ENCODE results near the gene EXOC3. TPM values are rescaled to one million over a fixed set of nuclear protein-coding genes. Genes with fewer than 3 reads are reported as not detected.
"Not testable (repeated sequence)": the region's sequence is repeated elsewhere in the genome, so short reads cannot be mapped to it uniquely, and the experiment has no call there.

The EXOC3 gene
- total RNA-seq, 1 donor from 2014 or later = 67.3 TPM

DNA sequence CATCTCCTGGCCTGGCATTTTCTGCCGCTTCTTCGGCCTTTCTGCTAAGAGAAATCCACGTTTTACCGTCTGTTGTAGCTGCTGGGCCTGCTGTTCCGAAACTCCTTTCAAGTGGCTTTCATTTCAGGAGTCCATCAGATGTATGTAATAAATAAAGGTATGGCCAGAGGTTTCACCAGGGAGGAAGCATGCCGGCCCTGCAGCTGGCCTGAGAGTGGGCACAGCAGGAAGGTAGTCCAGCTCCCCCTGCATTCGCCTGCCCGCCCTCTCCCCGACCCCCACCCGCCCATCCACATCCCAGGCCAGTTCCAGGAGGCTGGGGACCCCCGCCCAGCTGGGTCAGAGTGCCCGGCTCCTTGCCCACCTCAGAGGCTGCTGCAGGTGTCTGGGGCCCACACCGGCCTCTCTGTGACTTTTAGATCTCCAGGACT, 46.4 kb upstream of the EXOC3 start:
- TF ChIP-seq, protein P1, sequence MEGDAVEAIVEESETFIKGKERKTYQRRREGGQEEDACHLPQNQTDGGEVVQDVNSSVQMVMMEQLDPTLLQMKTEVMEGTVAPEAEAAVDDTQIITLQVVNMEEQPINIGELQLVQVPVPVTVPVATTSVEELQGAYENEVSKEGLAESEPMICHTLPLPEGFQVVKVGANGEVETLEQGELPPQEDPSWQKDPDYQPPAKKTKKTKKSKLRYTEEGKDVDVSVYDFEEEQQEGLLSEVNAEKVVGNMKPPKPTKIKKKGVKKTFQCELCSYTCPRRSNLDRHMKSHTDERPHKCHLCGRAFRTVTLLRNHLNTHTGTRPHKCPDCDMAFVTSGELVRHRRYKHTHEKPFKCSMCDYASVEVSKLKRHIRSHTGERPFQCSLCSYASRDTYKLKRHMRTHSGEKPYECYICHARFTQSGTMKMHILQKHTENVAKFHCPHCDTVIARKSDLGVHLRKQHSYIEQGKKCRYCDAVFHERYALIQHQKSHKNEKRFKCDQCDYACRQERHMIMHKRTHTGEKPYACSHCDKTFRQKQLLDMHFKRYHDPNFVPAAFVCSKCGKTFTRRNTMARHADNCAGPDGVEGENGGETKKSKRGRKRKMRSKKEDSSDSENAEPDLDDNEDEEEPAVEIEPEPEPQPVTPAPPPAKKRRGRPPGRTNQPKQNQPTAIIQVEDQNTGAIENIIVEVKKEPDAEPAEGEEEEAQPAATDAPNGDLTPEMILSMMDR (IDR thresholded peaks at IDR 0.05; ENCODE audit: unreplicated experiment) = no peak
- Mint-ChIP-seq H3K27ac (no peak overlapping the region), H3K4me1 (ENCODE audit: low read depth) (no peaks in the 10 kb centered on the region), H3K4me3 (ENCODE audit: low read depth) (no peak overlapping the region), H3K9me3 (ENCODE audit: low read depth) (no peaks in the 10 kb centered on the region), H3K36me3 (ENCODE audit: insufficient read depth) (no peaks in the 10 kb centered on the region), H3K27me3 (peaks cover 16% of the 10 kb centered on the region)
- DNase-seq (ENCODE audit: low spot score, unreplicated experiment) = no peak

DNA sequence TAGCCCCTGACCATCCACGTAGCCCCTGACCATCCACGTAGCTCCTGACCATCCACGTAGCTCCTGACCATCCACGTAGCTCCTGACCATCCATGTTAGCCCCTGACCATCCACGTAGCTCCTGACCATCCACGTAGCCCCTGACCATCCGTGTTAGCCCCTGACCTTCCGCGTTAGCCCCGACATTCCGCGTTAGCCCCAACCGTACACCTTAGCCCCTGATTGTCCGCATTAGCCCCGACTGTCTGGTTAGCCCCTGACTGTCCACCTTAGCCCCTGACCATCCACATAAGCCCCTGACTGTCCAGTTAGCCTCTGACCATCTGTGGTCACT, 44.9 kb upstream of the EXOC3 start:
- H3K4me1 Mint-ChIP-seq (ENCODE audit: low read depth); H3K4me3 Mint-ChIP-seq (ENCODE audit: low read depth); H3K27ac Mint-ChIP-seq; H3K36me3 Mint-ChIP-seq (ENCODE audit: insufficient read depth); DNase-seq (ENCODE audit: low spot score, unreplicated experiment); H3K9me3 Mint-ChIP-seq (ENCODE audit: low read depth): not testable (repeated sequence)
- peaks cover 27% of the 10 kb centered on the region for H3K27me3 Mint-ChIP-seq

DNA sequence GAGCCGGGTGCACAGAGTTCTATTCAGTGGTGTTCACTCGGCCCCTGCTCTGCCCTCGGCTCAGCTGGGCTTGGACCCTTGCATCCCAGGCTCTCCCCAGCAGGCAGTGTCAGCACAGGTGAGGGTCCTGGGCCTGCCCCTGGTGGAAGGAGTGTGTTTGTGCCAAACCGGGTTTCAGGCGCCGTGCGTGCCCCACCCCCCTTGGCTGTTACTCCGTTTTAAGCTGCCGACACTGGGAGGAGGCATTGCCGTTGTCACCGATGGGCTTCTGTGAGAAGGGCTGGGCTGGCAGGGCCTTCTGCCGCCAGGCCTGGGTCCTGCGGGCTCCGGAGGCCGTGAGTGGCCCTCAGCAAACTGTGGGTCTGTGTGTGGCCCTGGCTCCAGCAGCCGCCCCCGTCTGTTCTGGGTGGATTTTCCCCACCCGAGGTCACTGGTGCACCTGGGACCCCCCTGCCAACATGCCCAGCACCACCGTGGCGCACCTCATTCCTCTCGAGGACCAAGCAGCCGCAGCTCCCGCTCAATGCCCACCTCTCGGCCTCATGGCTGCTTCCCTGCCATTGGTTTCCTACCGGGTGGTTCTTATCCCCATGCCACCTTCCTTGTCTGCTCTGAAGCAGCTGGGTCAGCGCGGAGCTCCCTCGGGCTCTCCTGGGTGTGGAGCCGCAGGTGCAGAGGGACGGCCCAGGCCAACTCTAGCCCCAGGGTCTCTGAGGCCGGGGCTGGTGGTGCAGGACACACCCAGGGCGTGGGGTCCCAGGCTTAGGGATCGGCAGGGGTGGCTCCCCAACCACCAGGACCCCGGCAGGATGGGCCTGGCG, 44.3 kb upstream of the EXOC3 start:
- H3K36me3 Mint-ChIP-seq (ENCODE audit: insufficient read depth) = no peaks in the 10 kb centered on the region
- H3K4me3 Mint-ChIP-seq (ENCODE audit: low read depth) = no peak overlapping the region
- no peaks in the 10 kb centered on the region for H3K9me3 Mint-ChIP-seq (ENCODE audit: low read depth)
- H3K27ac Mint-ChIP-seq = no peak overlapping the region
- peaks cover 25% of the 10 kb centered on the region for H3K27me3 Mint-ChIP-seq
- TF ChIP-seq, protein P1 (IDR thresholded peaks at IDR 0.05; ENCODE audit: unreplicated experiment) = no peak
- no peak for DNase-seq (ENCODE audit: low spot score, unreplicated experiment)
- no peaks in the 10 kb centered on the region for H3K4me1 Mint-ChIP-seq (ENCODE audit: low read depth)

DNA sequence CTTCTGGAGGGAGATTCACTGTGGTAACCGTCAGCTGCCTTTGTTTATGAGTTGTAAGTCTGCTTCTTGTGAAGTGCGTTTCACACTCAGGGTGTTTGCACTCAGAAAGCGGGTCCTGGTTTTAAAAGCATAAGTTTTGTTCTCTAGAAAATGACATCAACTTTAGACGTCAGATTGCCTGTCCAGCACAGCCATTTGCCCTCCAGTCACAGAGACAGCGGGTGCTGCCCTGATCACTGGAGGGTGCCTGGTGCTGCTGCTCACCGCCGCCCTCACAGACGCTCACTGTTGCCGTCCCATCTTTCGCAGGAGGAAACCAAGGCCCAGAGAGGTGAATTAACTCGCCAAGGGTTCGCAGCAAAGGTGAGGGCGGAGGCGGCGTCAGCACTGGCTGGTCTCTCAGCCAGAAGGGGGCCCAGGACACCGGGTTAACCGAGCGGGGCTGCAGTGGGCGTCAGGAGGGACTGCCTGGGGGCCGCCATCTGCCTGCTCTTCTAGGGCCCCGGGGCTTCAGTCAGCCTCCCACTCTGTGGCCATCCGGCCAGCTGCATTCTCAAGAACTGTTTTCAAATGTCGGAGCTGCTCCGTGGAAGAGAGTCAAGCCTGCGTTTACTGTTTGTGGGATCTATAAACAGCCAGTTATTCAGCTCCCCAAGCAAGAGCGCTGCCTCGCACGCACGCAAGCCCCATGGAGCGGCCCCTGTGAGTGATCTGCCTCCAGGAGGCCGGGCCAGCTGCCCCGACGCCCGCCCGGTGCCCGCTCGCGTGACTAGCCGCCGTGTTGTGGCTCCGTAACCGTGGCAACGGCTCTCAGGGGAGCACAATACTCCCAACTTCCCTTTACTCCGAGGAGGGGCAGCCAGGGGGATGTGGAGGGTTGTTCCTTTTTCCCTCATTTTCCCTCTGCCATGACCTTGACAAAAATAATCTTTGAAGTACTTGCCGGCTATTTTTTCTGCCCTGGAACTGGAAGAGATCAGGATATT, 43.4 kb upstream of the EXOC3 start:
- TF ChIP-seq, protein P1 (IDR thresholded peaks at IDR 0.05; ENCODE audit: unreplicated experiment) = no peak
- DNase-seq (ENCODE audit: low spot score, unreplicated experiment) = peak; percentile 13
- no peaks in the 10 kb centered on the region for H3K4me1 Mint-ChIP-seq (ENCODE audit: low read depth)
- peaks cover 34% of the 10 kb centered on the region for H3K27me3 Mint-ChIP-seq
- no peaks in the 10 kb centered on the region for H3K36me3 Mint-ChIP-seq (ENCODE audit: insufficient read depth)
- no peak overlapping the region for H3K4me3 Mint-ChIP-seq (ENCODE audit: low read depth)
- peak overlapping the region; percentile 56 for H3K27ac Mint-ChIP-seq
- H3K9me3 Mint-ChIP-seq (ENCODE audit: low read depth) = no peaks in the 10 kb centered on the region

DNA sequence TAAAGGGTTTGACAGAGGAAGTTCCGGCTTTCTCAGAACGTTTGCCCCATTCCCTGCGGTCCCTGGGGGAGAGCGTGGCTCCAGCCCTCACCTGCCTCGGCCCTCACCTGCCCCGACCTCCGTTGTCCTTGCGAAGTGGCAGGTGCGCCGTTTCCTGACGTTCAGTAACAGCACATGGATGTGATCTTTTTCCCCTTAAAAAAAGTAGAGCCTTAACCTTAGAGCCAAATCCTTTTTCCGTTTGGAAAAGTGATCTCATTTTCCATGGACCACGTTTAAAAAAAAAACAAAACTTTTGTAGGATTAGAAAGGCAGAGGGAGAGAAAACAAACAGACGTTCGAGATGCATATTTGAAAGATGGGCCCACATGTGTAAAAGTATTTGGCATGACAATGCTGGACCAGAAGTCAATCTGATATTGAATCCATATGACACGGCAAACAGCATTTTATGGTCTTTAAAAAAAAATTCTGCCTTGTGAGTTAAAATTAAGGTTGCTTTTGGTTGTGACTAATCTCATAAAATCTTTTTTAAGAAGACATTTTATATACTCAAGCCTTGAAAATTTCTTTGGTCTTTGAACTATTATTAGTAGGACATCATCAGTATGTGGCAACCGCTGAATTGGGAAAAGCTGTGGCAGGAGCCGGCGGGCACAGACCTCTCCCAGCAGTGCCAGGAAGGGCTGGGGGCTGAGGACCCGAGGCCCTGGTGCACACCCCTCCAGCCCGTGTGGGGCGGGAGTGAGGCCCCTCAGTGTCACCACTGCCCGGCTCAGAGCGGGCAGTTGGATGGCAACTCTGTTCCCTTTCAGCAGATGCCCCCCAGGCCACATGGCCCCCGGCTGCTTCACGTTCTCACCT, 42.5 kb upstream of the EXOC3 start:
- peak; percentile 2 for DNase-seq (ENCODE audit: low spot score, unreplicated experiment)
- H3K27me3 Mint-ChIP-seq = peaks cover 38% of the 10 kb centered on the region
- H3K27ac Mint-ChIP-seq = peak overlapping the region; percentile 88
- no peaks in the 10 kb centered on the region for H3K9me3 Mint-ChIP-seq (ENCODE audit: low read depth)
- no peak overlapping the region for H3K4me3 Mint-ChIP-seq (ENCODE audit: low read depth)
- TF ChIP-seq, protein P1 (IDR thresholded peaks at IDR 0.05; ENCODE audit: unreplicated experiment) = no peak
- H3K4me1 Mint-ChIP-seq (ENCODE audit: low read depth) = no peaks in the 10 kb centered on the region
- no peaks in the 10 kb centered on the region for H3K36me3 Mint-ChIP-seq (ENCODE audit: insufficient read depth)

Data from progenitor cell of endocrine pancreas (in vitro differentiated cells).